IPS DF 6.9 (cell line): ENCODE data around the gene RASSF3.

Source experiments
- DNase-seq: peaks from one replicate; pipeline ENCODE4 v3.0.0-alpha.2; 2013; ENCODE audit warnings: low read depth, low spot score
- H3K27ac ChIP-seq: one replicate; pipeline ENCODE4 v1.5.1; 2013; ENCODE audit warnings: low read length, control low read depth
- H3K27me3 ChIP-seq: 2 replicates; pipeline ENCODE4 v1.6.1; 2013; ENCODE audit warnings: mild to moderate bottlenecking, low read length; ENCODE audit not compliant: control insufficient read depth, insufficient read depth
- H3K36me3 ChIP-seq: 2 replicates; pipeline ENCODE4 v1.6.1; 2013; ENCODE audit warnings: low read length; ENCODE audit not compliant: control insufficient read depth, insufficient read depth
- H3K4me1 ChIP-seq: 2 replicates; pipeline ENCODE4 v1.6.1; 2013; ENCODE audit warnings: low read length; ENCODE audit not compliant: control insufficient read depth, insufficient read depth
- H3K4me3 ChIP-seq: 2 replicates; pipeline ENCODE4 v1.5.1; 2013; ENCODE audit warnings: mild to moderate bottlenecking, low read length
- H3K9me3 ChIP-seq: 2 replicates; pipeline ENCODE4 v1.6.1; 2013; ENCODE audit warnings: low read length, inconsistent platforms; ENCODE audit not compliant: control insufficient read depth, insufficient read depth
- WGBS: extraction: QIAGEN DNeasy Blood & Tissue Kit; methylation state at CpG from one replicate; pipeline ENCODE4 v1.1.7; 2013; ENCODE audit warnings: mixed read lengths, missing lambda C conversion rate; ENCODE audit not compliant: insufficient read length, insufficient coverage; 5-methylcytosine and 5-hydroxymethylcytosine counted together

Gene RASSF3

DNA sequence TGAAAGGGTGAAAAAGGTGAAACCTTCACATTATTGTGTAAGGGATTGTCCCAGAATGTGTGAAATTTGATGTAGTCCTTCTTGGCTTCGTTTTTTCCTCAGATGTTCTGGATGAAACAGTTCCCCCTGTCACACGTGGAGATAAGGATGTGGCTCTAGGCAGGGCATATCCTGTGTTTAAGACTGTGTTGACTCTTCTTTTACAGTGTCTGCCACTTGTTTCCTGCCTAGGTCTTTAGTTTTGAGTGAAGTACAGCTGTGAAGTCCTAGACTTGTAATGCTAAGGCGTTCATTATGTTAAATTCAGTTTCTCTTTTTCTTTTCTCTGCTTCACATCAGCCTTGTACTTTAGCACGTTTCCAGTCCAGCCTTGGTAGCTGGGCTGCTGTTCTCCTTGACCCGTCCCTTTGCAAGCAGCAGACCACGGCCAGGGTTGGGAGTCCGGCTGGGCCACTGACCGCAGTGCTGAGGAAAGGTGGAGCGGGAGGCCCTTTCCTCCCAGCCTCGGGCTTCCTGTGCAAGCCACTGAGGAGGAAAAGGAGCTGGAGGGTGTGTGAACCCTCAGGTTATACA lies 59.1 kb downstream of the RASSF3 start:
- WGBS, result no CpG with 5 or more reads among the region's 10 CpGs
- H3K4me3 ChIP-seq, result no peak overlapping the region
- peaks cover 15% of the 10 kb centered on the region for H3K4me1 ChIP-seq
- H3K36me3 ChIP-seq, result no peaks in the 10 kb centered on the region; the same call in 1 of the 2 replicates
- no peaks in the 10 kb centered on the region for H3K9me3 ChIP-seq
- no peaks in the 10 kb centered on the region for H3K27me3 ChIP-seq
- no peak for DNase-seq
- no peak overlapping the region for H3K27ac ChIP-seq

DNA sequence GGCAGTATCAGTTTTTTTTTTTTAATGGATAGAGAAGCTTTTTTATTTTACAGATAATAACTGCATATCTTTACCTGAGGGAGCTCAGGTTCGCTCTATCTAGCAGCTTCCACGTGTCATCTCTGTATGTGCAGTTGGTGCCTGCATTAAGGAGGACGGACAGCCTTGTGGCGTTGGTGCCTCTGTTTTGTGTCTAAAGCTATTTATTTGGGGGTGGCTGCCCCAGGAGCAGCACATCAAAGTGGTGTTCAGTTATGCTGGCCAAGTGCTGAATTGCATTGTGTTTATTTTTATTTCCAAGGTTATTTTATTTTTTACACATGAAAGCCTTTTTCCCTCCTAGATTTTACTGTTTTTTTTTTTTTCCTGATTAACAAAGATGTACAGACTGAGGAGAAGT lies 59.7 kb downstream of the RASSF3 start:
- no peaks in the 10 kb centered on the region for H3K27me3 ChIP-seq
- H3K4me1 ChIP-seq, result peaks cover 17% of the 10 kb centered on the region
- no peak overlapping the region for H3K4me3 ChIP-seq
- no peak overlapping the region for H3K27ac ChIP-seq
- whole genome bisulfite sequencing, result no CpG with 5 or more reads among the region's 4 CpGs
- no peaks in the 10 kb centered on the region; the same call in 1 of the 2 replicates for H3K36me3 ChIP-seq
- DNase-seq, result no peak
- H3K9me3 ChIP-seq, result no peaks in the 10 kb centered on the region

DNA sequence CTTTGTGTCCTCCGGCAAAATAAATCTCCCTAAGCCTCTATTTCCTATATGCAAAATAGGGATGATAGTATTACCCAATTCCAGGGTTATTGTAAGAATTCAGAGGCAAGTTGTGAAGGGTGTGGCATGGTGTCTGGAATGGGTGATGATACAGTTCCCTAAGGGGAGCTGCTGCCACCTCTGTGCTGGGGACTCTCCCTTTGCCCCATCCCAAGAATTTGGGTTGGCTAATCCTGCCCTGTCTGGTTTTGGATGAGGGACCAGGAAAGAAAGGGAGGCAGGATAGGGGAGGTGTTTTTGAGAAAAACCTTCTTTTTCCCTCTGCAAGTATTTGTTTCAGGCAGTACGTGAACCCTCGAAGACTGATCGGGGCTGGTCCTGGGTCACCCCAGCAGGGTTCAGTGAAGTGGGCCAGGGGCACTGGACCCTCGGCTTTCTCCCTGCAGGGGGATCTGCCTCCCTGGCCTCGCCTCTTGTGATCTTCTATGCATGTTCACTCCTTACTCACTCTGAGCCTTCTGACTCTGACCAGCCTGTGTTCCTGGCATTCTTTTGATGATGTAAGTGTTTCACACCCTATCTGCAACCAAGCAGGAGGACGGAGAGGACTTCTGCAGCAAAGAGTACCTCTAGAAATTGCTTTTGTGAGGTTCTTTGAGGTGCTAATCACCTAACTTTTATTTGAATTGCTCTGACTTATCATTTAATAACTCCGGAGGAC lies 60.8 kb downstream of the RASSF3 start:
- Histone ChIP-seq H3K36me3 (no peaks in the 10 kb centered on the region; the same call in 1 of the 2 replicates), H3K27ac (no peak overlapping the region), H3K27me3 (no peaks in the 10 kb centered on the region), H3K4me3 (no peak overlapping the region), H3K4me1 (peaks cover 16% of the 10 kb centered on the region), H3K9me3 (no peaks in the 10 kb centered on the region)
- no CpG with 5 or more reads among the region's 8 CpGs for WGBS
- no peak for DNase-seq

DNA sequence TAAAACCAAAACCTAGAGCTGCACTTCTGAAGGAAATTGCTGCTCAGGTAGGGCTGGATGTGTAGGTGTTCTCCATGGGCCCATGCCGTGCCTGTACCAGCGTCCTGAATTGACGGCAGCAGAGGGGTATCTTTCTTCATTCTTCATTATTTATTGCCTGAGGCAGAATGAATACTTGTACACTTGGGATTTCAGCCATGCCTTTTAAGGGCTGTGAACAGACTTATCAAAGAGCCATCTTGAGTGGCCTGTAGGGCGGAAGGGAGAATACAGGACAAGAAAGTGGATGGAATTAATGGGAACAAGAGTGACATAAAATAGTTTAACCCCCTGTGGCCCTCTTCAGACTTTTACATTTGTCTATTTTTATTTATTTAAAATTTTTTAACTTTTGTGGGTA lies 61.4 kb downstream of the RASSF3 start:
- no CpG with 5 or more reads among the region's 4 CpGs for WGBS
- no peaks in the 10 kb centered on the region; the same call in 1 of the 2 replicates for H3K36me3 ChIP-seq
- H3K4me1 ChIP-seq, result peaks cover 15% of the 10 kb centered on the region
- DNase-seq, result no peak
- H3K27me3 ChIP-seq, result no peaks in the 10 kb centered on the region
- no peaks in the 10 kb centered on the region for H3K9me3 ChIP-seq
- no peak overlapping the region for H3K27ac ChIP-seq
- no peak overlapping the region for H3K4me3 ChIP-seq

DNA sequence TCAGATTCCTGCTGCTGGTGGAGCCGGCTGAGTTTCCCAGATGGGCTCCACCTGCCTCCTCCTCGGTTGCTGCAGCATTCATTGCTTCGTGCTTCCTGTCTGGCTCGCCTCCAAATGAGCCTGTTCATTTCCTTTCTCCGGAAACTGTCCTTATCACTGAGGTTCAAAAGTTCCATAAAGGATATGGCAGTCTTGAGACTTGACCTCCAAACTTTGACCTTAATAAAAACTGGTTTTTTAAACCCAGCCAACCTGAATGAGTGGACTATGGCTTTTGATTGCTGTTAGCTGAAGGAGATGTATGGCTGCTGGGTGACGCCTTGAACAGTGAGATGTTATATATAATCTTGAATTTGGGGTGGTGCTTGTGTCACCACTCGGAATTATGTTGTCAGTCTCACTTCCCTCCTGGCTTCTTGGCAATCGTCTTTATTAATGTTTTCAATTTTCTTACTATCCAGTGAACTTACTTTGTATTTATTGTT lies 62.7 kb downstream of the RASSF3 start:
- no peak for DNase-seq
- Histone ChIP-seq H3K27me3 (no peaks in the 10 kb centered on the region), H3K36me3 (no peaks in the 10 kb centered on the region; the same call in 1 of the 2 replicates), H3K4me3 (no peak overlapping the region), H3K4me1 (peaks cover 11% of the 10 kb centered on the region), H3K27ac (no peak overlapping the region), H3K9me3 (no peaks in the 10 kb centered on the region)
- no CpG with 5 or more reads among the region's 8 CpGs for WGBS

DNA sequence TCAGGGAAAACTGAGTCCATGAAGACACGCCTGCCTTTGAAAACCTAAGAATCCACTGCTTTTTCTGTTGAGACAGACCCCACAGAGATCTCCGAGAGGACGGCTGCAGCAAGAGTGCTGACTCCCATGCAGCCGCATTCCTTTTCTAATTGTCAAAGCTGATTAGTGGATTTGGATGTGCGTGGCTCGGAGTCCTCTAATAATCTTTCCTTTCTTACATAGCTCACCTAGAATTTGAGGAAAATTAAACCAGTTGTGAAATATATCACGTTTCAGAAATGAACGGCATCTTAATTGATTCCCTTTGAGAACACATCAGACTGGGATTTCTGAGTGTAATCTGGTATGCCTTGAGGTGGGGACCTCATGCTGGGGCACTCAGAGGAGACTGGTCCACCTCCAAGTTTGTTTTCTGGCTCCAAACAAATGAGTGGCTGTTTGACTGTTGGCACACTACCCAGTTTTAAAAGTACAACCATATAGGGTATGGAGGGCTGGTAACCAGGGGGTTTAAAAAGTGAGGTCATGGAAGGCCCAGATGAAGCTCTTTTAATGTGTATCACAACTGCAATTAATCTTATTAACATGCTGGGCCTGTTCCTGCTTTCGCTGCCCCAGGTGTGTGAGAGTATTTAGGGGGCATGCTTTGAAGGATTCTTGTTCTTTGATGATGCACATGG lies 63.3 kb downstream of the RASSF3 start:
- no CpG with 5 or more reads among the region's 9 CpGs for whole genome bisulfite sequencing
- DNase-seq, result no peak
- Histone ChIP-seq H3K27me3 (no peaks in the 10 kb centered on the region), H3K9me3 (no peaks in the 10 kb centered on the region), H3K4me3 (no peak overlapping the region), H3K36me3 (no peaks in the 10 kb centered on the region; the same call in 1 of the 2 replicates), H3K27ac (no peak overlapping the region), H3K4me1 (peaks cover 11% of the 10 kb centered on the region)

DNA sequence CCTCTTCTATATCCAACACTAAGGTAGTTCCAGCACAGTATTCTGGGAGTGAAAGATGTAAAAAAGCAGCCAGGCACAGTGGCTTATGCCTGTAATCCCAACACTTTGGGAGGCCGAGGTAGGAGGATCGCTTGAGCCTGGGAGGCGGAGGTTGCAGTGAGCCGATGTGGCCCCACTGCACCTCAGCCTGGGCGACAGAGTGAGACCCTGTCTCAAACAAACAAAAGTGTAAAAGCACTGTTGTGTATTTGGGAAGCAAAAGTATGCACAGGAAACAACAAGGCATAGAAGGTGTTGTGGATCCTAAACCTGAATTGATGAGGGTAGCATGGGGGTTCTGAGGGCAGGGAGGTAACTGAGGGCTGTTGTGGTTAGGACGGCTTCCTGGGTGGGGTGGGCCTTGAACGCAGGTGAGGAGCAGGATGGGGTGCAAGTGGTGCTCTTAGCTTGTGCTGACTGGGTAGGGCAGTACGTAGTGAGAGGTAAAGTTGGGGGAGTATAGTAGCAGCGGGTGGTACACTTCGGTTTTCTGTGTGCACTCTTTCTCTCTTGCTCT lies 64.2 kb downstream of the RASSF3 start:
- H3K36me3 ChIP-seq, result no peaks in the 10 kb centered on the region; the same call in 1 of the 2 replicates
- H3K9me3 ChIP-seq, result no peaks in the 10 kb centered on the region
- H3K27me3 ChIP-seq, result no peaks in the 10 kb centered on the region
- no peak overlapping the region for H3K27ac ChIP-seq
- WGBS, result no CpG with 5 or more reads among the region's 10 CpGs
- no peak for DNase-seq
- H3K4me3 ChIP-seq, result no peak overlapping the region
- H3K4me1 ChIP-seq, result peaks cover 10% of the 10 kb centered on the region

DNA sequence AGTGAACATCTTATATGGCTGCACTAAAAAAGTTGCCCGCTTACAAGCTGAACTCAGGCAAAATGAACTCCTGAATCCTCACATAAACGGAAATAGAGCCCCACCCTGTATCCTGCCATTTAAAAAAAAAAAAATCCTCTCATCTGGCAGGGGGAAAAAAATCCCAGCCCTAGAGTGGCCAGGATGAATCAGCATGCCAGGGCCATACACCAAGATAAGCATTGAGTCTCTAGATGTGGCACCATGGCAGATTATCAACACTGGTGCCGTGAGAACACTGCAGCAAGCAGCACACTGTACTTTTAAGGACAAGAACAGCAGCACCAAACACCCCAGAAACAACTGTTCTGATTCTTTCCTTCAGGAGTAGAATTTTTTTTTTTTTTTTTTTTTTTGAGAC lies 65.5 kb downstream of the RASSF3 start:
- H3K9me3 ChIP-seq, result no peaks in the 10 kb centered on the region
- no peaks in the 10 kb centered on the region for H3K27me3 ChIP-seq
- no CpG with 5 or more reads among the region's 3 CpGs for WGBS
- H3K4me1 ChIP-seq, result peaks cover 8% of the 10 kb centered on the region
- no peak overlapping the region for H3K27ac ChIP-seq
- no peak overlapping the region for H3K4me3 ChIP-seq
- no peak for DNase-seq
- no peaks in the 10 kb centered on the region; the same call in 1 of the 2 replicates for H3K36me3 ChIP-seq

DNA sequence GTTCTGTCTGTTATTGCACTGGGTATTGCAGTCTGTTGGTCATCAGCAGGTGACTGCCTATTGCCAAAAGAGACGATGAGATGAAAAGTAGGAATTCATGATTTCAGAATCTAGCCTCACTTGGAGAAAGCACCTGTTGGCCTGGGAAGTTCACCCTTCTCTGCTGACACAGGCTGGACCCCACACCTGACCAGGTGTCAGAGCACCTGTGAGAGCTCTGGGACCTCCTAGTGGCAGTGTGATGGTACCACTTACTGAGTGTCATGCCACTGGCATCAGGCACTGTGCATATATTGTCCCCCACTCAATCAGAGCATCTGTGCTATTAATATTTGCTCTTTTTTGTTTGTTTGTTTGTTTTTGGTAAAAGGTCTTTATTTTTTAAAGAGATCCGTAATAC lies 68.0 kb downstream of the RASSF3 start:
- H3K9me3 ChIP-seq, result no peaks in the 10 kb centered on the region
- no peak overlapping the region for H3K27ac ChIP-seq
- no peak for DNase-seq
- no peaks in the 10 kb centered on the region; the same call in 1 of the 2 replicates for H3K36me3 ChIP-seq
- no peak overlapping the region for H3K4me3 ChIP-seq
- peaks cover 6% of the 10 kb centered on the region for H3K4me1 ChIP-seq
- H3K27me3 ChIP-seq, result no peaks in the 10 kb centered on the region
- WGBS, result no CpG with 5 or more reads among the region's 2 CpGs

DNA sequence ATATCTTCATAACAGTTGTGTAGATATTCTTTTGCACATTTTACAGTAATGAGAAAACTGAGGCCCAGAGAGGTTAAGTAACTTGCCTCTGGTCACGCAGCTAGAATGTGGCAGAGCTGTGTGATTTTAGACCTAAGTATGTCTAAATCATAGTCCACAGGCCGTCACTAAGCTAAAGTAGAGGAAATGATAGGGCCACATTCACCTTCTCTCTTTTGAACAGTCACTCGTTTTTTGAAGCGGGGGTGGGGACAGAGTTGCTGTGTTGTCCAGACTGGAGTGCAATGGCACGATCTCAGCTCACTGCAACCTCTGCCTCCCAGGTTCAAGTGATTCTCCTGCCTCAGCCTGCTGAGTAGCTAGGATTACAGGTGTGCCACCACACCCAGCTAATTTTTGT lies 68.5 kb downstream of the RASSF3 start:
- H3K36me3 ChIP-seq, result no peaks in the 10 kb centered on the region; the same call in 1 of the 2 replicates
- H3K27me3 ChIP-seq, result no peaks in the 10 kb centered on the region
- H3K9me3 ChIP-seq, result no peaks in the 10 kb centered on the region
- no CpG with 5 or more reads among the region's 5 CpGs for WGBS
- DNase-seq, result no peak
- H3K4me1 ChIP-seq, result peaks cover 7% of the 10 kb centered on the region
- no peak overlapping the region for H3K27ac ChIP-seq
- no peak overlapping the region for H3K4me3 ChIP-seq
